Type B pancreatic cell (in vitro differentiated cells): Measurements from ENCODE around the gene CDS2. TPM values are rescaled to one million over a fixed set of nuclear protein-coding genes. Genes with fewer than 3 reads are reported as not detected.

Experiments used
- DNase-seq: peaks from one replicate; pipeline ENCODE4 v3.0.0; 2021; ENCODE audit warnings: mixed read lengths; ENCODE audit not compliant: unreplicated experiment; ENCODE audit errors: extremely low spot score
- H3K27ac Mint-ChIP-seq: 2 replicates; pipeline ENCODE4 v1.8.0; 2021; ENCODE audit warnings: mild to moderate bottlenecking, mixed read lengths
- H3K27me3 Mint-ChIP-seq: 2 replicates; pipeline ENCODE4 v1.8.0; 2021; ENCODE audit warnings: mixed read lengths
- H3K36me3 Mint-ChIP-seq: 2 replicates; pipeline ENCODE4 v1.8.0; 2021; ENCODE audit warnings: mixed read lengths
- H3K4me1 Mint-ChIP-seq: one replicate; pipeline ENCODE4 v1.8.0; 2021; ENCODE audit warnings: mixed read lengths; ENCODE audit not compliant: unreplicated experiment
- H3K4me3 Mint-ChIP-seq: 2 replicates; pipeline ENCODE4 v1.8.0; 2021; ENCODE audit warnings: mild to moderate bottlenecking, mixed read lengths
- H3K9me3 Mint-ChIP-seq: 2 replicates; pipeline ENCODE4 v1.8.0; 2021; ENCODE audit warnings: mixed read lengths
- CTCF ChIP-seq: fragments of 200-600 bp; sonication (generic); conservative IDR thresholded peaks from 2 replicates; pipeline ENCODE4 v1.5.0; 2021; ENCODE audit warnings: antibody characterized with exemption, mild to moderate bottlenecking
- total RNA-seq: library from RNA; stranded (reverse); gene quantifications from 2 replicates; pipeline ENCODE4 v1.2.1, GENCODE V29; 2021; ENCODE audit warnings: low replicate concordance

CDS2 gene
- total RNA-seq, 1 donor from 2014 or later, result 44.4 TPM

DNA sequence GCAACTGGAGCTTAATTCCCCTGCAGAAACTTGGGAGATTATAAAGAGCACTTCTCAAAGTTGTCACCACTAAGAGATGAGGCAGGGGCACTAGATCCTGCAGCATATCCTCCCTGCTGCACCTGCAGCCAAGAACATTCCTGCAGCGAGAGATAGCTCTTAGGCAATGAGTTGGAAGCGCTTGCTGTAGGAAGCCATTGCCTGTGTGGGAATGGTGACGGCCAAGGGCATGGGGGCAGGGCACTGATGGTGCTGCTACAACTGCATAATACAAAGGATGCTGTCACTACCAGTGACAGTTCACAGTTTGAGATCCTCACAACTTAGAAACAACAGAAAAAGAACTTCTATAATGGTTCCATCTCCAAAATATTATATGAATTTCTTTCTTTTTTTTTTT, 89.9 kb downstream of the CDS2 start:
- peaks cover 11% of the 10 kb centered on the region for H3K36me3 Mint-ChIP-seq
- H3K4me1 Mint-ChIP-seq, result peaks cover 11% of the 10 kb centered on the region
- no peak for DNase-seq
- H3K27ac Mint-ChIP-seq, result no peak overlapping the region
- no peak for TF ChIP-seq CTCF
- H3K4me3 Mint-ChIP-seq, result no peak overlapping the region
- no peaks in the 10 kb centered on the region for H3K27me3 Mint-ChIP-seq
- H3K9me3 Mint-ChIP-seq, result no peaks in the 10 kb centered on the region

GRCh38 chr20:5217616-5218015, 90.8 kb downstream of the CDS2 start:
- Mint-ChIP-seq H3K9me3 (no peaks in the 10 kb centered on the region), H3K36me3 (peaks cover 11% of the 10 kb centered on the region), H3K27ac (no peak overlapping the region), H3K27me3 (no peaks in the 10 kb centered on the region), H3K4me1 (peaks cover 11% of the 10 kb centered on the region), H3K4me3 (no peak overlapping the region)
- TF ChIP-seq CTCF, result no peak
- no peak for DNase-seq

GRCh38 chr20:5220321-5221060, 93.7 kb downstream of the CDS2 start:
- Mint-ChIP-seq H3K9me3 (no peaks in the 10 kb centered on the region), H3K4me3 (no peak overlapping the region), H3K27ac (no peak overlapping the region), H3K4me1 (peaks cover 7% of the 10 kb centered on the region), H3K27me3 (no peaks in the 10 kb centered on the region), H3K36me3 (peaks cover 8% of the 10 kb centered on the region)
- DNase-seq, result no peak
- TF ChIP-seq CTCF, result no peak

DNA sequence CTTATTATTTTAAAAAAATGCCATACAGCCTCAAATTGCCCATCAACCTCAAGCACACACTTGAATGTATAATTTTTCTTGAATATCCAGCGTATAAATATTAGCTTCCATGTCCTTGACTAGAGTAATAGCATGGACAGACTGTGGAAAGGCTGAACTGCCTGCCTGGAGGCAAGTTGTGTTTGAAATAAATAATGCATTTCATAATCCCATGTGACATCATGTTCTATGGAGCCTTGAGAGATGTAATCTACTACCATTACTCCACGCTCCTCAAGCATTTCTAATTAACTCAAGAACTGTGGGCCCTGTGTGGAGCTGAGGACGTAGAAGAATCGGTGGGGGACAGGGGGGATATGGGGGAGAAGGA, 94.2 kb downstream of the CDS2 start:
- Mint-ChIP-seq H3K36me3 (peaks cover 8% of the 10 kb centered on the region), H3K27me3 (no peaks in the 10 kb centered on the region), H3K4me3 (no peak overlapping the region), H3K9me3 (no peaks in the 10 kb centered on the region), H3K4me1 (peaks cover 2% of the 10 kb centered on the region), H3K27ac (no peak overlapping the region)
- no peak for TF ChIP-seq CTCF
- DNase-seq, result no peak

- H3K9me3 Mint-ChIP-seq, result peaks cover 7% of the 10 kb centered on the region
- no peak for DNase-seq
- no peak overlapping the region for H3K27ac Mint-ChIP-seq
- H3K4me1 Mint-ChIP-seq, result no peaks in the 10 kb centered on the region
- H3K36me3 Mint-ChIP-seq, result peaks cover 8% of the 10 kb centered on the region
- TF ChIP-seq CTCF, result peak; percentile 95
- H3K27me3 Mint-ChIP-seq, result no peaks in the 10 kb centered on the region
- no peak overlapping the region for H3K4me3 Mint-ChIP-seq
Observed at GRCh38 chr20:5222919-5223634, 96.3 kb downstream of the CDS2 start.
